ENCODE data around the gene VAC14. TPM values are rescaled to one million over a fixed set of nuclear protein-coding genes. Genes with fewer than 3 reads are reported as not detected.
"Not testable (repeated sequence)": the region's sequence is repeated elsewhere in the genome, so short reads cannot be mapped to it uniquely, and the experiment has no call there.

VAC14 gene
- total RNA-seq, 2 experiments from 2014 or later = 23.0 to 23.6 TPM

GRCh38 chr16:70644763-70645597 is 156.0 kb downstream of the VAC14 start:
- ATAC-seq (ENCODE audit: poor library complexity) (no peak), DNase-seq (no peak)
- Mint-ChIP-seq H3K4me3 (no peak overlapping the region), H3K9me3 (no peaks in the 10 kb centered on the region), H3K36me3 (ENCODE audit: low read depth) (no peaks in the 10 kb centered on the region), H3K27me3 (no peaks in the 10 kb centered on the region), H3K27ac (no peak overlapping the region), H3K4me1 (ENCODE audit: low read depth) (no peaks in the 10 kb centered on the region)
- intact Hi-C loops (cut with DNase I, micrococcal nuclease) = no loop called here
- H3K27ac ChIP-seq (ENCODE audit: low read depth in 1 of 2, low read length in 2 of 2) = no peak overlapping the region
- no peaks in the 10 kb centered on the region for H3K4me1 ChIP-seq (ENCODE audit: insufficient read depth, low read length)
- H3K9me3 ChIP-seq (ENCODE audit: control insufficient read depth in 1 of 2, insufficient read depth in 1 of 2, low read length in 2 of 2) = no peaks in the 10 kb centered on the region
- H3K27me3 ChIP-seq (ENCODE audit: control insufficient read depth in 1 of 2, insufficient read depth in 2 of 2, low read length in 2 of 2) = no peaks in the 10 kb centered on the region
- TF ChIP-seq CTCF (IDR thresholded peaks at IDR 0.05) = no peak
- H3K4me3 ChIP-seq (ENCODE audit: low read length) = no peak overlapping the region
- CTCF ChIA-PET = no interaction called here
- no peaks in the 10 kb centered on the region for H3K36me3 ChIP-seq (ENCODE audit: insufficient read depth, low read length)
- POLR2A ChIA-PET = no interaction called here

- ATAC-seq (ENCODE audit: poor library complexity); H3K4me1 ChIP-seq (ENCODE audit: insufficient read depth, low read length); intact Hi-C loops (cut with DNase I, micrococcal nuclease); H3K27me3 ChIP-seq (ENCODE audit: control insufficient read depth in 1 of 2, insufficient read depth in 2 of 2, low read length in 2 of 2); CTCF ChIA-PET; H3K4me3 ChIP-seq (ENCODE audit: low read length); H3K27ac ChIP-seq (ENCODE audit: low read depth in 1 of 2, low read length in 2 of 2); H3K36me3 Mint-ChIP-seq (ENCODE audit: low read depth); H3K27ac Mint-ChIP-seq; H3K9me3 Mint-ChIP-seq; DNase-seq; H3K36me3 ChIP-seq (ENCODE audit: insufficient read depth, low read length); POLR2A ChIA-PET; H3K27me3 Mint-ChIP-seq; H3K4me3 Mint-ChIP-seq; H3K4me1 Mint-ChIP-seq (ENCODE audit: low read depth); H3K9me3 ChIP-seq (ENCODE audit: control insufficient read depth in 1 of 2, insufficient read depth in 1 of 2, low read length in 2 of 2): not testable (repeated sequence)
Observed at GRCh38 chr16:70643264-70643663, 157.7 kb downstream of the VAC14 start.

GRCh38 chr16:70642633-70643032 is 158.3 kb downstream of the VAC14 start:
- Mint-ChIP-seq H3K4me3 (no peak overlapping the region), H3K36me3 (ENCODE audit: low read depth) (no peaks in the 10 kb centered on the region), H3K4me1 (ENCODE audit: low read depth) (no peaks in the 10 kb centered on the region), H3K9me3 (no peaks in the 10 kb centered on the region), H3K27ac (no peak overlapping the region), H3K27me3 (no peaks in the 10 kb centered on the region)
- CTCF ChIA-PET = no interaction called here
- TF ChIP-seq CTCF (IDR thresholded peaks at IDR 0.05) = no peak
- H3K9me3 ChIP-seq (ENCODE audit: control insufficient read depth in 1 of 2, insufficient read depth in 1 of 2, low read length in 2 of 2) = no peaks in the 10 kb centered on the region
- H3K27me3 ChIP-seq (ENCODE audit: control insufficient read depth in 1 of 2, insufficient read depth in 2 of 2, low read length in 2 of 2) = no peaks in the 10 kb centered on the region
- intact Hi-C loops (cut with DNase I, micrococcal nuclease) = no loop called here
- H3K36me3 ChIP-seq (ENCODE audit: insufficient read depth, low read length) = no peaks in the 10 kb centered on the region
- no peaks in the 10 kb centered on the region for H3K4me1 ChIP-seq (ENCODE audit: insufficient read depth, low read length)
- ATAC-seq (ENCODE audit: poor library complexity) (no peak), DNase-seq (no peak)
- no peak overlapping the region for H3K4me3 ChIP-seq (ENCODE audit: low read length)
- POLR2A ChIA-PET = no interaction called here
- no peak overlapping the region for H3K27ac ChIP-seq (ENCODE audit: low read depth in 1 of 2, low read length in 2 of 2)

Measured in CD4-positive, alpha-beta T cell (primary cell).